Common myeloid progenitor, CD34-positive (primary cell): Measurements from ENCODE around the gene TXNRD2.
"Not testable (repeated sequence)": the region's sequence is repeated elsewhere in the genome, so short reads cannot be mapped to it uniquely, and the experiment has no call there.

Experiments used
- CTCF ChIA-PET: fragments of 350-600 bp; sonication (Branson Sonifier 250); formaldehyde crosslinking; loops from one replicate; lab custom pipeline; 2021; ENCODE audit warnings: antibody characterized with exemption; lab: Charles Lee
- POLR2A ChIA-PET: fragments of 350-600 bp; sonication (Branson Sonifier 250); formaldehyde crosslinking; loops from one replicate; lab custom pipeline; 2021; ENCODE audit warnings: antibody characterized with exemption; lab: Charles Lee
- DNase-seq, 3 donors: peaks; one replicate each; pipeline versions ENCODE4 v3.0.0 to v3.0.0-alpha.2; 2013
- H3K27ac ChIP-seq, 2 experiments: 1 replicate in 1 of 2; 2 replicates in 1 of 2; pipeline ENCODE4 v1.7.0; 2013; ENCODE audit warnings: inconsistent platforms in 2 of 2, low read length in 2 of 2, mild to moderate bottlenecking in 2 of 2, low read depth in 1 of 2, moderate library complexity in 1 of 2; ENCODE audit not compliant: severe bottlenecking in 2 of 2, insufficient read depth in 1 of 2, poor library complexity in 1 of 2
- H3K27me3 ChIP-seq, 5 experiments: replicated peaks in 2 of 5; 1 replicate in 3 of 5; 2 replicates in 2 of 5; pipeline versions ENCODE4 v1.6.1 to v1.7.0; 2013; ENCODE audit warnings: low read length in 4 of 5, mild to moderate bottlenecking in 2 of 5, moderate library complexity in 2 of 5, inconsistent platforms in 1 of 5; ENCODE audit not compliant: insufficient read depth in 5 of 5, control insufficient read depth in 4 of 5
- H3K36me3 ChIP-seq, 4 experiments: 1 replicate in 2 of 4; 2 replicates in 2 of 4; pipeline versions ENCODE4 v1.6.1 to v1.7.0; 2013; ENCODE audit warnings: low read length in 3 of 4, control low read depth in 1 of 4, mild to moderate bottlenecking in 1 of 4; ENCODE audit not compliant: control insufficient read depth in 4 of 4, insufficient read depth in 4 of 4
- H3K4me1 ChIP-seq, 4 experiments: 1 replicate in 3 of 4; 2 replicates in 1 of 4; pipeline versions ENCODE4 v1.6.1 to v1.7.1; 2013; ENCODE audit warnings: low read length in 3 of 4, mild to moderate bottlenecking in 3 of 4, control low read depth in 1 of 4, inconsistent platforms in 1 of 4, moderate library complexity in 1 of 4; ENCODE audit not compliant: control insufficient read depth in 4 of 4, insufficient read depth in 4 of 4; ENCODE audit errors: control extremely low read depth in 1 of 4
- H3K4me3 ChIP-seq, 7 experiments: 1 replicate in 4 of 7; 2 replicates in 3 of 7; pipeline versions ENCODE4 v1.5.1 to v1.7.0; 2013; ENCODE audit warnings: mild to moderate bottlenecking in 7 of 7, low read length in 6 of 7, moderate library complexity in 6 of 7, inconsistent platforms in 2 of 7, low read depth in 2 of 7, control low read depth in 1 of 7; ENCODE audit not compliant: insufficient read depth in 4 of 7, control insufficient read depth in 1 of 7; ENCODE audit errors: extremely low read depth in 1 of 7
- H3K9me3 ChIP-seq, 5 experiments: 1 replicate in 4 of 5; 2 replicates in 1 of 5; pipeline versions ENCODE4 v1.6.1 to v1.7.1; 2013; ENCODE audit warnings: low read length in 4 of 5, mild to moderate bottlenecking in 2 of 5, inconsistent platforms in 1 of 5, low read depth in 1 of 5, moderate library complexity in 1 of 5; ENCODE audit not compliant: control insufficient read depth in 4 of 5, insufficient read depth in 2 of 5; ENCODE audit errors: control extremely low read depth in 1 of 5
- WGBS: methylation state at CpG from one replicate; pipeline ENCODE4 v1.1.5; 2013; ENCODE audit not compliant: insufficient coverage; 5-methylcytosine and 5-hydroxymethylcytosine counted together

The TXNRD2 gene

GRCh38 chr22:19929586-19930550 lies 11.8 kb downstream of the TXNRD2 start:
- CTCF ChIA-PET, result interaction anchor here (0.9 kb wide), 1 partner anchor 19 kb away, joined by 3 read pairs; no protein-coding TSS in a partner anchor
- WGBS, result 94% methylated on average over 20 of the region's 21 CpGs

GRCh38 chr22:19928207-19928606 lies 13.4 kb downstream of the TXNRD2 start:
- WGBS, result 95% methylated on average over 10 of the region's 11 CpGs
- H3K9me3 ChIP-seq, result no peaks in the 10 kb centered on the region
- ChIA-PET POLR2A (interaction anchor here (0.8 kb wide), 1 partner anchor 36 kb away, joined by 3 read pairs; no protein-coding TSS in a partner anchor), CTCF (no interaction called here)
- H3K36me3 ChIP-seq, result peaks cover 0 to 6% (median 3%) of the 10 kb centered on the region in 4 experiments
- no peak overlapping the region for H3K27ac ChIP-seq
- peaks cover 0 to 11% (median 10%) of the 10 kb centered on the region in 4 experiments for H3K4me1 ChIP-seq
- H3K4me3 ChIP-seq, result no peak overlapping the region
- no peak for DNase-seq
- H3K27me3 ChIP-seq, result no peaks in the 10 kb centered on the region

More at GRCh38 chr22:19929586-19930550, 11.8 kb downstream of the TXNRD2 start:
- Histone ChIP-seq H3K4me3 (no peak overlapping the region), H3K4me1 (peaks cover 0 to 14% (median 11%) of the 10 kb centered on the region in 4 experiments), H3K36me3 (peaks cover 0 to 3% (median under 1%) of the 10 kb centered on the region in 4 experiments), H3K27ac (no peak overlapping the region), H3K9me3 (no peaks in the 10 kb centered on the region), H3K27me3 (no peaks in the 10 kb centered on the region)
- POLR2A ChIA-PET, result interaction anchor here (0.6 kb wide), 1 partner anchor 14 kb away, joined by 3 read pairs; no protein-coding TSS in a partner anchor
- DNase-seq, result no peak

- DNase-seq, result no peak
- no peak overlapping the region for H3K4me3 ChIP-seq
- no peak overlapping the region for H3K27ac ChIP-seq
- H3K4me1 ChIP-seq, result peaks cover 0 to 7% (median 6%) of the 10 kb centered on the region in 4 experiments
- POLR2A ChIA-PET, result no interaction called here
- peaks cover 0 to 6% (median 3%) of the 10 kb centered on the region in 4 experiments for H3K36me3 ChIP-seq
- WGBS, result 100% methylated on average over 1 of the region's 7 CpGs
- CTCF ChIA-PET, result interaction anchor here (1.2 kb wide), 1 partner anchor 147 kb away, joined by 3 read pairs; no protein-coding TSS in a partner anchor
- H3K27me3 ChIP-seq, result no peaks in the 10 kb centered on the region
- H3K9me3 ChIP-seq, result no peaks in the 10 kb centered on the region
Observed at GRCh38 chr22:19927696-19928095, 13.9 kb downstream of the TXNRD2 start.

- DNase-seq, H3K4me1 ChIP-seq, H3K27ac ChIP-seq, H3K4me3 ChIP-seq, POLR2A ChIA-PET, H3K9me3 ChIP-seq, H3K27me3 ChIP-seq, H3K36me3 ChIP-seq: not testable (repeated sequence)
- 97% methylated on average over 7 of the region's 11 CpGs for WGBS
- CTCF ChIA-PET, result interaction anchor here (1.1 to 1.6 kb wide), 2 partner anchors 13 to 195 kb away, joined by 4 to 5 read pairs; no protein-coding TSS in a partner anchor
Observed at GRCh38 chr22:19926028-19926427, 15.6 kb downstream of the TXNRD2 start.

- peaks cover 0 to 4% (median 1%) of the 10 kb centered on the region in 4 experiments for H3K36me3 ChIP-seq
- ChIA-PET POLR2A (no interaction called here), CTCF (interaction anchor here (1.1 to 2.3 kb wide), 3 partner anchors 12 to 14 kb away, joined by 3 to 5 read pairs (median 5); no protein-coding TSS in a partner anchor)
- no peak for DNase-seq
- H3K4me3 ChIP-seq, result no peak overlapping the region
- H3K27me3 ChIP-seq, result no peaks in the 10 kb centered on the region
- 87% methylated on average over 11 of the region's 12 CpGs for WGBS
- no peaks in the 10 kb centered on the region for H3K4me1 ChIP-seq
- H3K9me3 ChIP-seq, result no peaks in the 10 kb centered on the region
- no peak overlapping the region for H3K27ac ChIP-seq
Observed at GRCh38 chr22:19923914-19924513, 17.6 kb downstream of the TXNRD2 start.

GRCh38 chr22:19921544-19922081 lies 20.0 kb downstream of the TXNRD2 start:
- ChIA-PET CTCF (interaction anchor here (1.2 to 1.8 kb wide), 2 partner anchors 10 to 11 kb away, joined by 5 to 9 read pairs; no protein-coding TSS in a partner anchor), POLR2A (no interaction called here)
- 83% methylated on average over 3 of the region's 3 CpGs for WGBS
- H3K27me3 ChIP-seq, result no peaks in the 10 kb centered on the region
- DNase-seq, result no peak
- peaks cover 0 to 6% (median 3%) of the 10 kb centered on the region in 4 experiments for H3K4me1 ChIP-seq
- H3K9me3 ChIP-seq, result no peaks in the 10 kb centered on the region
- H3K36me3 ChIP-seq, result peaks cover 4 to 22% (median 15%) of the 10 kb centered on the region in 4 experiments
- H3K27ac ChIP-seq, result no peak overlapping the region
- no peak overlapping the region for H3K4me3 ChIP-seq
